ENCODE results near the gene FADS6. TPM values are rescaled to one million over a fixed set of nuclear protein-coding genes. Genes with fewer than 3 reads are reported as not detected.

The FADS6 gene
- total and polyA plus RNA-seq, 3 donors from 2014 or later, result 0.95 to 2.0 (median 1.4) TPM

DNA sequence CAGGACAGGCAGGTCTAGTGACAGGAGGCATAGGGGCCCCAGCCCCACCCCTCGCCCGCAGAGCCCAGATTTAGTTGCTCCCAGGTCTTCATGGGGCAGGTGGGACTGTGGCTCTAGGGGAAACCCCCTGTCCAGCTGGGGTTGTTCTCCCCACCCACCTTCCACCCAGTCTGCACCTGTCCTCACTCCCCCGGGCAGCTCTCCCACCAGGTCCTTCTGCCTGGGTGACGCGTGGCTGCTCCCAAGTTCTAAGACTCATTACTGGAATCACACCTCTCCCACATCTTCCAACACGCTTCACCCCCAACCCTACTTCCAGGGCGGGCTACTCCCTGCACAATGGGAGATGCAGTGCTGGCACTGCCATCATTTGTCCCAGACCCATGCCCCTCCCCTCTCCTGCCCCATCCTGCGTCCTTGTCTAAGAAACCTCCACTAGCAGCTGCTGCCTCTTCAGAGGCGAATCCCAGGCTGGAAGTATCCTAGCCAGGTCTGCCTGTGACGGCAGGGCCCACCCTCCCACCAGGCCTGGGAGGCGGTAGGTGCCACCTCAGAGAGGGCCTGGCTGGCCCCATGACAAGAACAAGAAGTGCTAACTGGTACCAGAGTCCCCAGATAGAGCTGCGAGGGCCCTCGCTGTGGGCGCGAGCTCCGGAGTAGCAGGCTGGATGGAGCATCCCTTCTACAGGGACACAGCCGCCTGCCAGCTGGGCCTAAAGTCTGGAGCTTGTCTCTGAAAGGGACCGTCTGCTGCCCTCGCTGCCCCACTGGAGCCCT, 56.6 kb downstream of the FADS6 start:
- WGBS, 2 donors, result 96 to 97% methylated on average over 9 to 19 of the region's 19 CpGs
- Histone ChIP-seq H3K27me3 (no peaks in the 10 kb centered on the region), H3K4me3 (no peak overlapping the region), H3K9me3 (no peaks in the 10 kb centered on the region), H3K36me3 (ENCODE audit: low read depth, missing control alignments) (no peaks in the 10 kb centered on the region), H3K27ac (no peak overlapping the region), H3K4me1 (peaks cover 13% of the 10 kb centered on the region)
- intact Hi-C loops (cut with DNase I; ENCODE audit: low total_unique reads), result no loop called here
- TF ChIP-seq, protein P1, sequence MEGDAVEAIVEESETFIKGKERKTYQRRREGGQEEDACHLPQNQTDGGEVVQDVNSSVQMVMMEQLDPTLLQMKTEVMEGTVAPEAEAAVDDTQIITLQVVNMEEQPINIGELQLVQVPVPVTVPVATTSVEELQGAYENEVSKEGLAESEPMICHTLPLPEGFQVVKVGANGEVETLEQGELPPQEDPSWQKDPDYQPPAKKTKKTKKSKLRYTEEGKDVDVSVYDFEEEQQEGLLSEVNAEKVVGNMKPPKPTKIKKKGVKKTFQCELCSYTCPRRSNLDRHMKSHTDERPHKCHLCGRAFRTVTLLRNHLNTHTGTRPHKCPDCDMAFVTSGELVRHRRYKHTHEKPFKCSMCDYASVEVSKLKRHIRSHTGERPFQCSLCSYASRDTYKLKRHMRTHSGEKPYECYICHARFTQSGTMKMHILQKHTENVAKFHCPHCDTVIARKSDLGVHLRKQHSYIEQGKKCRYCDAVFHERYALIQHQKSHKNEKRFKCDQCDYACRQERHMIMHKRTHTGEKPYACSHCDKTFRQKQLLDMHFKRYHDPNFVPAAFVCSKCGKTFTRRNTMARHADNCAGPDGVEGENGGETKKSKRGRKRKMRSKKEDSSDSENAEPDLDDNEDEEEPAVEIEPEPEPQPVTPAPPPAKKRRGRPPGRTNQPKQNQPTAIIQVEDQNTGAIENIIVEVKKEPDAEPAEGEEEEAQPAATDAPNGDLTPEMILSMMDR (IDR thresholded peaks at IDR 0.05), result no peak
- TF ChIP-seq POLR2A (IDR thresholded peaks at IDR 0.05), result no peak
- DNase-seq, result no peak

DNA sequence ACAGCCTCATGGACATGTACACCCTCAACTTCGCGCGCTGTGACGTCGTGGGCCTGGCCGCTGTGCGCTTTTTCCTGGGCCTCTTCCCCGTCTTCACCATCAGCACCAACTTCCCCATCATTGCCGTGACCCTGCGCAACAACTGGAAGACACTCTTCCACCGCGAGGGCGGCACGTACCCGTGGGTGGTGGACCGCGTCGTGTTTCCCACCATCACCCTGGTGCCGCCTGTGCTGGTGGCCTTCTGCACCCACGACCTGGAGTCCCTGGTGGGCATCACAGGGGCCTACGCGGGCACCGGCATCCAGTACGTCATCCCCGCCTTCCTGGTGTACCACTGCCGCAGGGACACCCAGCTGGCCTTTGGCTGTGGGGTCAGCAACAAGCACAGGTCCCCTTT, 57.2 kb downstream of the FADS6 start:
- no peak for DNase-seq
- Histone ChIP-seq H3K36me3 (ENCODE audit: low read depth, missing control alignments) (no peaks in the 10 kb centered on the region), H3K4me3 (no peak overlapping the region), H3K27ac (no peak overlapping the region), H3K27me3 (no peaks in the 10 kb centered on the region), H3K4me1 (peaks cover 8% of the 10 kb centered on the region), H3K9me3 (no peaks in the 10 kb centered on the region)
- TF ChIP-seq, protein P1 (IDR thresholded peaks at IDR 0.05), result no peak
- TF ChIP-seq POLR2A (IDR thresholded peaks at IDR 0.05), result no peak
- 94 to 96% methylated on average over 26 of the region's 26 CpGs for WGBS, 2 donors
- intact Hi-C loops (cut with DNase I; ENCODE audit: low total_unique reads), result no loop called here

DNA sequence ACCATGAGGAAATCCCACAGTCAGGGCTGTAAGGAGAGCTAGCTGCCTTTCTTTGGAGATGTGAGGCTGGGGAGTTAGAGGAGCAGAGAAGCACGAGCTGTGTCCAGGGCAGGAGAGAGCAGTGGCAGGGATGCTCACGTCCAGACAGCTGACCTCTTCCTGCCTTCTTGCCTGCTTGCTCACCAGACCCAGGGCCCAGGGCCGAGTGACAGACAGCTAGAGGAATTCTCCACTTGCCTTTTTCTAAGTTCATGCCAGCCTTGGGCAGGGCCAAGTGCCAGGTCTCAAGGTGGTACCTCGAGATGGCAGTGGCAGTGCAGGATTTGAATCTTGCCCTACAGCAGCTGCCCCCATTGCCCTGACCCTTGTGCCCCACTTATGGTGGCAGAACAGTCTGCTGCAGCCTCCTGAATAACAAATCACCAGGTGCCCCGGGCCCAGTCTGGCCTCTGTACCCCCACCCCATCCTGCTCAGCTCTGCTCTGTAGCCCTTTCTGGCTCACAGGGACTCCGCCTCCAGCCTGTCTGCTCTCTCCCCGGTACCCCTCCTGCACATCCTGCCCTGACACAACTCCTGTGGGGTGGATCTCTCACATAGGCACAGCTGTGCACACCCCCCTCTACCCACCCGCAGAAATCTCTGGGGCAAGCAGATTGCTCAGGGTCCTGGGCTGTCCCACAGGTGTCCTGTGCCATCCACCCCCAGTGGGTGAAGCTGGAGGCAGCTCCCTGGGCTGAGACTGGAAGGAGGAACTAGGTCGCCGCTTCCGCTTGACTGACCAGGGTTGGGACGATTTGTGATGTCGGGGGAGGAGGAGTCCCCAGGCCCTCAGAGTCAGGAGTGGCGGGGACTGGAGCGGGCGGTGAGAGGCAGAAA, 59.7 kb downstream of the FADS6 start:
- Histone ChIP-seq H3K27me3 (no peaks in the 10 kb centered on the region), H3K9me3 (no peaks in the 10 kb centered on the region), H3K36me3 (ENCODE audit: low read depth, missing control alignments) (no peaks in the 10 kb centered on the region), H3K4me3 (no peak overlapping the region), H3K27ac (no peak overlapping the region), H3K4me1 (no peaks in the 10 kb centered on the region)
- intact Hi-C loops (cut with DNase I; ENCODE audit: low total_unique reads), result no loop called here
- WGBS, 2 donors, result 74 to 86% methylated on average over 12 to 16 of the region's 16 CpGs
- peak; percentile 26 for DNase-seq
- no peak for TF ChIP-seq POLR2A (IDR thresholded peaks at IDR 0.05)
- TF ChIP-seq, protein P1 (IDR thresholded peaks at IDR 0.05), result no peak

DNA sequence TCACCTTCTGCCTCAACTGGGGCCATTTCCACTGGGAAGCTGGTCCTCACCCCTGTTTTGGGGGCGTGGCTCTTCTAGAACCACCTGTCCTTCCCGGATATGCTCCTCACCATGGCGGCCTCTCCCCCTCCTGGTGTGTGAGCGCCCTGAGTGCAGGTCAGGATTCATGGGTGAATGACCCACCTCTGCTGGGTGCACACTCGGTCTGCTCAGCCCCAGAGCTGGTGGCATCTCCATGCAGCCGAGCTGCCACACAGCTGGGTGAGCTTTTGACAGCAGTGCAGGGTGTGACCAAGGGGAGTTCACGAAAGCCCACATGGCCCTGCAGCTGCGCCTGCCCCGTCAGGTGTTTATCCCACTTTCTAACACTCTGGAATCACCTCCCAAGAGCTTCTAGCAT, 61.0 kb downstream of the FADS6 start:
- Histone ChIP-seq H3K9me3 (no peaks in the 10 kb centered on the region), H3K4me1 (no peaks in the 10 kb centered on the region), H3K4me3 (no peak overlapping the region), H3K27ac (no peak overlapping the region), H3K27me3 (no peaks in the 10 kb centered on the region), H3K36me3 (ENCODE audit: low read depth, missing control alignments) (no peaks in the 10 kb centered on the region)
- DNase-seq, result no peak
- TF ChIP-seq, protein P1 (IDR thresholded peaks at IDR 0.05), result no peak
- no peak for TF ChIP-seq POLR2A (IDR thresholded peaks at IDR 0.05)
- 89 to 95% methylated on average over 9 of the region's 9 CpGs for WGBS, 2 donors
- intact Hi-C loops (cut with DNase I; ENCODE audit: low total_unique reads), result no loop called here
